Liver (tissue), 9 donors: ENCODE results near the gene PARP12. TPM values are rescaled to one million over a fixed set of nuclear protein-coding genes. Genes with fewer than 3 reads are reported as not detected.

ENCODE experiments used
- DNase-seq: peaks from one replicate; pipeline ENCODE4 v3.0.0-alpha.2; 2017; ENCODE audit warnings: low spot score
- H3K27ac ChIP-seq, 2 donors: one replicate each; pipeline ENCODE4 v1.7.0; 2013; ENCODE audit warnings: inconsistent platforms in 2 of 2, low read length in 2 of 2, control low read depth in 1 of 2, low read depth in 1 of 2, mild to moderate bottlenecking in 1 of 2
- H3K27me3 ChIP-seq, 4 donors: one replicate each; pipeline versions ENCODE4 v1.6.1 to v1.7.0; 2013; ENCODE audit warnings: low read length in 3 of 4, inconsistent platforms in 1 of 4, mild to moderate bottlenecking in 1 of 4, moderate library complexity in 1 of 4; ENCODE audit not compliant: control insufficient read depth in 4 of 4, insufficient read depth in 4 of 4
- H3K36me3 ChIP-seq, 4 donors: one replicate each; pipeline versions ENCODE4 v1.6.1 to v1.7.0; 2013; ENCODE audit warnings: low read length in 3 of 4, mild to moderate bottlenecking in 3 of 4, low read depth in 1 of 4, moderate library complexity in 1 of 4; ENCODE audit not compliant: control insufficient read depth in 4 of 4, insufficient read depth in 3 of 4
- H3K4me1 ChIP-seq, 4 donors: one replicate each; pipeline versions ENCODE4 v1.6.1 to v1.7.0; 2013; ENCODE audit warnings: low read length in 3 of 4, mild to moderate bottlenecking in 3 of 4, moderate library complexity in 1 of 4; ENCODE audit not compliant: control insufficient read depth in 4 of 4, insufficient read depth in 4 of 4
- H3K4me3 ChIP-seq, 3 donors: one replicate each; pipeline versions ENCODE4 v1.6.1 to v1.7.0; 2013; ENCODE audit warnings: low read length in 3 of 3, control low read depth in 1 of 3, low read depth in 1 of 3, mild to moderate bottlenecking in 1 of 3
- H3K9ac ChIP-seq, 2 donors: one replicate each; pipeline ENCODE4 v1.7.0; 2013; ENCODE audit warnings: low read length in 2 of 2, mild to moderate bottlenecking in 2 of 2, moderate library complexity in 2 of 2, control low read depth in 1 of 2, low read depth in 1 of 2
- H3K9me3 ChIP-seq, 4 donors: one replicate each; pipeline versions ENCODE4 v1.6.1 to v1.7.0; 2013; ENCODE audit warnings: low read length in 3 of 4; ENCODE audit not compliant: control insufficient read depth in 4 of 4
- ATF3 ChIP-seq: IDR thresholded peaks from 2 replicates; pipeline ENCODE4 v1.6.1; 2016; ENCODE audit warnings: antibody characterized with exemption
- EGR1 ChIP-seq, 2 donors: IDR thresholded peaks; 2 replicates each; pipeline ENCODE4 v1.6.1; 2016 to 2018; ENCODE audit warnings: antibody characterized with exemption in 2 of 2, low read depth in 2 of 2
- FOXA1 ChIP-seq: IDR thresholded peaks from 2 replicates; pipeline ENCODE4 v1.6.1; 2016; ENCODE audit warnings: antibody characterized with exemption
- FOXA2 ChIP-seq: IDR thresholded peaks from 2 replicates; pipeline ENCODE4 v1.6.1; 2016; ENCODE audit warnings: antibody characterized with exemption
- GABPA ChIP-seq, 2 donors: IDR thresholded peaks in 1 of 2; conservative IDR thresholded peaks in 1 of 2; 2 replicates each; pipeline ENCODE4 v1.6.1; 2016; ENCODE audit warnings: antibody characterized with exemption in 2 of 2, mild to moderate bottlenecking in 1 of 2, moderate library complexity in 1 of 2
- HNF4A ChIP-seq, 2 donors: conservative IDR thresholded peaks; 2 replicates each; pipeline ENCODE4 v1.6.1; 2016; ENCODE audit warnings: antibody characterized with exemption in 2 of 2, mild to moderate bottlenecking in 2 of 2
- HNF4G ChIP-seq: IDR thresholded peaks from 2 replicates; pipeline ENCODE4 v1.6.1; 2016; ENCODE audit warnings: antibody characterized with exemption
- JUND ChIP-seq, 2 donors: IDR thresholded peaks; 2 replicates each; pipeline ENCODE4 v1.6.1; 2016; ENCODE audit warnings: antibody characterized with exemption in 2 of 2
- MAX ChIP-seq: IDR thresholded peaks from 2 replicates; pipeline ENCODE4 v1.6.1; 2016; ENCODE audit warnings: antibody characterized with exemption
- NR2F2 ChIP-seq: IDR thresholded peaks from 2 replicates; pipeline ENCODE4 v1.6.1; 2016; ENCODE audit warnings: antibody characterized with exemption
- RAD21 ChIP-seq, 2 donors: IDR thresholded peaks; 2 replicates each; pipeline ENCODE4 v1.6.1; 2016; ENCODE audit warnings: antibody characterized with exemption in 2 of 2, mild to moderate bottlenecking in 2 of 2
- REST ChIP-seq: IDR thresholded peaks from 2 replicates; pipeline ENCODE4 v1.6.1; 2016; ENCODE audit warnings: antibody characterized with exemption, mild to moderate bottlenecking
- RXRA ChIP-seq, 2 donors: IDR thresholded peaks; 2 replicates each; pipeline ENCODE4 v1.6.1; 2017 to 2018; ENCODE audit warnings: antibody characterized with exemption in 2 of 2, mild to moderate bottlenecking in 1 of 2
- SP1 ChIP-seq: IDR thresholded peaks from 2 replicates; pipeline ENCODE4 v1.6.1; 2018; ENCODE audit warnings: antibody characterized with exemption, mild to moderate bottlenecking
- TAF1 ChIP-seq: conservative IDR thresholded peaks from 2 replicates; pipeline ENCODE4 v1.6.1; 2016; ENCODE audit warnings: antibody characterized with exemption, mild to moderate bottlenecking
- YY1 ChIP-seq: IDR thresholded peaks from 2 replicates; pipeline ENCODE4 v1.6.1; 2016; ENCODE audit warnings: antibody characterized with exemption, mild to moderate bottlenecking
- WGBS: extraction: QIAGEN DNeasy Blood & Tissue Kit; methylation state at CpG from one replicate; pipeline ENCODE4 v1.1.7; 2013; 5-methylcytosine and 5-hydroxymethylcytosine counted together
- polyA plus RNA-seq, 2 donors: library from polyadenylated mRNA; stranded (reverse) in 1 of 2; unstranded in 1 of 2; fragments of 200-250 nt in 1 of 2; fragments of >200 nt in 1 of 2; fragmentation: Nextera tagmentation in 1 of 2; extraction: Ambion mirVana in 1 of 2; gene quantifications; one replicate each; pipeline versions ENCODE4 v1.2.1 to v1.2.3, GENCODE V29; 2013 to 2015
- total RNA-seq, 2 donors: library from RNA; depleted of rRNA; stranded (reverse); fragments of >200 nt; gene quantifications; one replicate each; pipeline ENCODE4 v1.2.3, GENCODE V29; 2014
- TF ChIP-seq, protein P1 (sequence below): fragments of 150-350 bp; IDR thresholded peaks from 2 replicates; pipeline ENCODE4 v1.5.1; 2017; ENCODE audit warnings: improper control_type of control experiment, low read depth, low read length; ENCODE audit not compliant: missing input control
- TF ChIP-seq, protein P2 (sequence below): IDR thresholded peaks from 2 replicates; pipeline ENCODE4 v1.6.1; 2016; ENCODE audit warnings: antibody characterized with exemption
- donor health status: healthy.
- donor health status: healthy.
- donor health status: healthy.
- donor health status: healthy.
- donor health status: healthy.

The PARP12 gene
- total and polyA plus RNA-seq, 4 donors = 13.3 to 32.7 (median 19.8) TPM

GRCh38 chr7:139976838-139977656 is 85.7 kb downstream of the PARP12 start:
- H3K27ac ChIP-seq = no peak overlapping the region
- 91% methylated on average over 17 of the region's 17 CpGs for WGBS
- H3K4me3 ChIP-seq = no peak overlapping the region
- no peaks in the 10 kb centered on the region for H3K27me3 ChIP-seq
- TF ChIP-seq SP1 = no peak
- DNase-seq = no peak
- no peak overlapping the region for H3K9ac ChIP-seq
- no peaks in the 10 kb centered on the region for H3K9me3 ChIP-seq
- peaks cover 0 to 3% (median 0%) of the 10 kb centered on the region in 4 donors for H3K36me3 ChIP-seq
- no peaks in the 10 kb centered on the region for H3K4me1 ChIP-seq

DNA sequence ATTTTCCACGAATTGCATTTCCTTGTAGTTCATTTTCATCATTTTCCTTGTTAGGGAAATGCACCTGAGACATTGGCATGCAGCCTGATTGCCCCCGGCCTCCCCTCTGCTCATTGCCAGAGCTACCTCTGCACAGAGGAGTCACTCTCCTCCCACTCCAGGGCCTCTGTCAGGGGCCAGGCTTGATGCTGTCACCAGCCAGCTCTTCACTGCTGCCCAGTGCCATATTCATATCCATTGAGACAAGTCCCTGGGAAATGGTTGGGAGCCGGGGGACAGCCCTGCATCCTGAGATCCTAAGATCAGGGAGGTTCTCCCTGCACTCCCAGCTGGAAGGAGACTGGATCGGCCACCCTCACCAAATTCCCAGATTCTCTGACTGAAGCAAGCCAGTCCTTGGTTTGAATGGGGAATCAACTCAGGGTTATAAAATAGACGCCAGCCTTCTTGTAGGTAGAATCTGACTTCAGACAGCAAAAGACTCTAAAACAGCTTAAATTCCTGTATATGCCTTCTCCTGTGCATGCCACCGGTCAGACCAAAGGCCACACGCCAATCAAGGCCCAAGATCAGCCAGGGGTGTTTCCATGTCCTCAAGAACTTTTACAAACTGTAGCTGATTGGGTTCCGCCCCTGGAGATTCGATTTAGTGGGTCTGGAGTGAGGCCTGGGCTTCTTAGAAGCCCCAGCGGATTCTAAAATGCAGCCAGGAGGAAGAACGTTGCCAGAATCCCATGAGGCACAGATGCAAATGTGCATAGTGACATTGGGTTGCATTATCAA is 86.5 kb downstream of the PARP12 start:
- H3K36me3 ChIP-seq = peaks cover 0 to 3% (median 0%) of the 10 kb centered on the region in 4 donors
- H3K27ac ChIP-seq = no peak overlapping the region
- TF ChIP-seq RXRA (IDR thresholded peaks at IDR 0.05) (no peak), MAX (no peak), SP1 (no peak), GABPA (IDR thresholded peaks at IDR 0.05 in 1 of 2, conservative IDR thresholded peaks at IDR 0.05 in 1 of 2) (no peak), NR2F2 (no peak), EGR1 (IDR thresholded peaks at IDR 0.05; ENCODE audit: low read depth in 2 of 2) (no peak), JUND (IDR thresholded peaks at IDR 0.05) (no peak), TAF1 (no peak), YY1 (no peak), FOXA1 (no peak), FOXA2 (no peak), HNF4A (conservative IDR thresholded peaks at IDR 0.05) (no peak), ATF3 (no peak), REST (no peak), HNF4G (no peak), RAD21 (IDR thresholded peaks at IDR 0.05) (no peak)
- TF ChIP-seq, protein P1, sequence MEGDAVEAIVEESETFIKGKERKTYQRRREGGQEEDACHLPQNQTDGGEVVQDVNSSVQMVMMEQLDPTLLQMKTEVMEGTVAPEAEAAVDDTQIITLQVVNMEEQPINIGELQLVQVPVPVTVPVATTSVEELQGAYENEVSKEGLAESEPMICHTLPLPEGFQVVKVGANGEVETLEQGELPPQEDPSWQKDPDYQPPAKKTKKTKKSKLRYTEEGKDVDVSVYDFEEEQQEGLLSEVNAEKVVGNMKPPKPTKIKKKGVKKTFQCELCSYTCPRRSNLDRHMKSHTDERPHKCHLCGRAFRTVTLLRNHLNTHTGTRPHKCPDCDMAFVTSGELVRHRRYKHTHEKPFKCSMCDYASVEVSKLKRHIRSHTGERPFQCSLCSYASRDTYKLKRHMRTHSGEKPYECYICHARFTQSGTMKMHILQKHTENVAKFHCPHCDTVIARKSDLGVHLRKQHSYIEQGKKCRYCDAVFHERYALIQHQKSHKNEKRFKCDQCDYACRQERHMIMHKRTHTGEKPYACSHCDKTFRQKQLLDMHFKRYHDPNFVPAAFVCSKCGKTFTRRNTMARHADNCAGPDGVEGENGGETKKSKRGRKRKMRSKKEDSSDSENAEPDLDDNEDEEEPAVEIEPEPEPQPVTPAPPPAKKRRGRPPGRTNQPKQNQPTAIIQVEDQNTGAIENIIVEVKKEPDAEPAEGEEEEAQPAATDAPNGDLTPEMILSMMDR = no peak
- TF ChIP-seq, protein P2, sequence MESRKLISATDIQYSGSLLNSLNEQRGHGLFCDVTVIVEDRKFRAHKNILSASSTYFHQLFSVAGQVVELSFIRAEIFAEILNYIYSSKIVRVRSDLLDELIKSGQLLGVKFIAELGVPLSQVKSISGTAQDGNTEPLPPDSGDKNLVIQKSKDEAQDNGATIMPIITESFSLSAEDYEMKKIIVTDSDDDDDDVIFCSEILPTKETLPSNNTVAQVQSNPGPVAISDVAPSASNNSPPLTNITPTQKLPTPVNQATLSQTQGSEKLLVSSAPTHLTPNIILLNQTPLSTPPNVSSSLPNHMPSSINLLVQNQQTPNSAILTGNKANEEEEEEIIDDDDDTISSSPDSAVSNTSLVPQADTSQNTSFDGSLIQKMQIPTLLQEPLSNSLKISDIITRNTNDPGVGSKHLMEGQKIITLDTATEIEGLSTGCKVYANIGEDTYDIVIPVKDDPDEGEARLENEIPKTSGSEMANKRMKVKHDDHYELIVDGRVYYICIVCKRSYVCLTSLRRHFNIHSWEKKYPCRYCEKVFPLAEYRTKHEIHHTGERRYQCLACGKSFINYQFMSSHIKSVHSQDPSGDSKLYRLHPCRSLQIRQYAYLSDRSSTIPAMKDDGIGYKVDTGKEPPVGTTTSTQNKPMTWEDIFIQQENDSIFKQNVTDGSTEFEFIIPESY = no peak
- H3K4me3 ChIP-seq = no peak overlapping the region
- H3K9ac ChIP-seq = no peak overlapping the region
- no peaks in the 10 kb centered on the region for H3K27me3 ChIP-seq
- H3K9me3 ChIP-seq = no peaks in the 10 kb centered on the region
- 88% methylated on average over 11 of the region's 11 CpGs for WGBS
- H3K4me1 ChIP-seq = no peaks in the 10 kb centered on the region
- DNase-seq = no peak
